IPS-11a (cell line): ENCODE results near the gene UBE2E3.
"Not testable (repeated sequence)": the region's sequence is repeated elsewhere in the genome, so short reads cannot be mapped to it uniquely, and the experiment has no call there.

ENCODE experiments used
- H3K4me3 ChIP-seq: one replicate; pipeline ENCODE4 v1.5.1; 2013; ENCODE audit warnings: low read depth, low read length, control low read depth

The UBE2E3 gene

GRCh38 chr2:181072486-181073235 is 92.3 kb downstream of the UBE2E3 start:
- H3K4me3 ChIP-seq, result no peak overlapping the region

DNA sequence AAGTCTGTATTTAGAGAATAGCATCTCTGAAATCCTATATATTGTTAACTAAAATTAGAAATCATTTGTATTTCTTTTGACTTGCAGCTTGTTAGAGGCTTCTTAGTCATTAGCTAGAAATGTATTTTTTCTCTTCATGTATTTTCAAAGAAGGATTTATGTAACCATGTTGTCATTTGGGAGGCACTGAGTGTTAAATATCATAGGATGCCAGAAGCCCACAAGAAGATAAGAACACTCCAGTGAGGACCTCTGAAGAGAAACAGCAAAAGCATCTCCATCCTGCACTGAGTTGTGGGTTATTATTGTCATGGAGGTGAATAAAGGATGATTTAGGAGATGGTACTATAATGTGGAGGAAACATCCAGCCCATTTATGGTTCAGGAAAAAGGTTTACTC is 93.5 kb downstream of the UBE2E3 start:
- H3K4me3 ChIP-seq, result no peak overlapping the region

GRCh38 chr2:181074457-181074856 is 94.1 kb downstream of the UBE2E3 start:
- no peak overlapping the region for H3K4me3 ChIP-seq

DNA sequence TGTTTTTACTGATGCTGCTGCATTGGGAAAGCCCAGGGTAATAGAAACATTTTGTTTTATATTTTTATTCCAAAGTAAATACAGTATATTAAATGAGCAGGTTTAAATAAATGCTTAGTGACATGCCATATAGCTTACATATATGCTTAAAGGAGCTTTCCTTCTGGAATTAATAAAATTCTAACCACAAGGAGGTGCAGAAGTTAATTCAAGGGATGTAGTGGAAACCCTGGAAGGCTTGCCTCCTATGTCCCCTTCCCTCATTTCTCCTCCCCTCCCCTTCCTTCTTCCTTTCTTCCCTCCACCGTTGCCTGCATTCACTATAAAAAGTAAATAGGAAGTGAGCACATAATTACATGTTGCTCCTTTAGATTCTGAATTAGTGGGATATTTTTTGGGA is 96.3 kb downstream of the UBE2E3 start:
- H3K4me3 ChIP-seq, result no peak overlapping the region

GRCh38 chr2:181077128-181077709 is 96.8 kb downstream of the UBE2E3 start:
- no peak overlapping the region for H3K4me3 ChIP-seq

GRCh38 chr2:181083140-181083539 is 102.7 kb downstream of the UBE2E3 start:
- no peak overlapping the region for H3K4me3 ChIP-seq

DNA sequence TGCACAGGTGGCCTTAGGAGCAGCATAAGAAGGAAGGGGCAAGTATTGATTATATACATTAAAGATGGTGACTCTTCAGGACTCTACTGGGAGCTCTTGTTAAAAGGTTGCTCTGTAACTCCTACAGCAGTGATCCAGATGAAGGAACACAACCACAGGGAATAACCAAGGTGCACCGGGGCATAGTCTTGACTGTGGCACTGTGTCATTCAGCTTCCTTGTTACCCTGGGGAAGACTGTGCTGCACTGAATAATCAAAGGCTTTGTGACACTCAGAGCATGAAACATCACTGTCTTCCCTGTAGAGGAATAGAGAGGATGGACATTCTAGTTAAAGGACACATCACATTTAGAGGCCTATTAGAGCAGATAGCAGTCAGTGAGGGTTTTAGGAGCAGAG is 105.3 kb downstream of the UBE2E3 start:
- no peak overlapping the region for H3K4me3 ChIP-seq

DNA sequence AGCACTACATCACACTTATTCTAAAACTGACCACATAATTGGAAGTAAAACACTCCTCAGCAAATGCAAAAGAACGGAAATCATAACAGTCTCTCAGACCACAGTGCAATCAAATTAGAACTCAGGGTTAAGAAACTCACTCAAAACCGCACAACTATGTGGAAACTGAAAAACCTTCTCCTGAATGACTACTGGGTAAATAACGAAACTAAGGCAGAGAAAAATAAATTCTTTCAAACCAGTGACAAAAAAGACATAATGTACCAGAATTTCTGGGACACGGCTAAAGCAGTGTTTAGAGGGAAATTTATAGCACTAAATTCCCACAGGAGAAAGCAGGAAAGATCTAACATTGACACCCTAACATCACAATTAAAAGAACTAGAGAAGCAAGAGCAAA is 111.5 kb downstream of the UBE2E3 start:
- H3K4me3 ChIP-seq, result not testable (repeated sequence)

GRCh38 chr2:181095486-181095885 is 115.1 kb downstream of the UBE2E3 start:
- H3K4me3 ChIP-seq, result no peak overlapping the region

DNA sequence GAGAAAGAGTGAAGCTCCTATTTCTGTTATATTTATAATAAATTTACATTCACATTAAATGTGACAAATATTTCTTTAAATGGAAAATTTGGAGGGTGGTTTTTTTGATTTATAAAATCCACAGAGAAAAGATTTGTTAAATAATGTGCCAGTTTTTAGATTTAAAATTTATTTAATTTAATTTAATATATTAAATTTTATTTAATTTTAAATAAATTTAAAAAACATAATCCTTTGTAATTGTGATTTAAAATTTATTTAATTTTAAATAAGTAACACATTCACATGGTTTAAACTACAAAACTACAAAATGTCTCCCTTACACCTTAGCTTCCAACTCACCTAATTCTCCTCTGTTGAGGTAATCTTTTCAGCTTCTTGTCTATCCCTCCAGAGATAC is 123.3 kb downstream of the UBE2E3 start:
- H3K4me3 ChIP-seq, result no peak overlapping the region

- no peak overlapping the region for H3K4me3 ChIP-seq
Measured at GRCh38 chr2:181104512-181105115, 124.2 kb downstream of the UBE2E3 start.

DNA sequence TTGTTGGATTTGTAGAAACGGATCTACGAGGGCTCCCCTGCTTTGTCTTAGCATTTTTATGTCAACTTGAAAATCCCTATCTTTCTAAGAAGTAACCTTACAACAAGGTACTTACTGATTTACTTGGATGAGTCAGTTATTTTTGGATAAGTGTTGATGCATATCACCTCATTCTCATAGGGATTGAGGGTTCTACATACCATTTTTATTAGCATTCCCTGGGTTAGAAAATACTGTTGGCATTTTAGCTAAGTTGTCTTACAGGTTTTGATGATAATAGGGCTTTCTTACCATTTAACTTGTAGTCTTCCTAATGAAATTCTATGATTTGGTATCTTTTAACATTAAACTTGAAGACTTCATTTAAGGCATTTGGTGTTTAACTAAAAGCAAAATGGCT is 125.2 kb downstream of the UBE2E3 start:
- no peak overlapping the region for H3K4me3 ChIP-seq

- H3K4me3 ChIP-seq, result no peak overlapping the region
Measured at GRCh38 chr2:181106229-181106628, 125.8 kb downstream of the UBE2E3 start.

DNA sequence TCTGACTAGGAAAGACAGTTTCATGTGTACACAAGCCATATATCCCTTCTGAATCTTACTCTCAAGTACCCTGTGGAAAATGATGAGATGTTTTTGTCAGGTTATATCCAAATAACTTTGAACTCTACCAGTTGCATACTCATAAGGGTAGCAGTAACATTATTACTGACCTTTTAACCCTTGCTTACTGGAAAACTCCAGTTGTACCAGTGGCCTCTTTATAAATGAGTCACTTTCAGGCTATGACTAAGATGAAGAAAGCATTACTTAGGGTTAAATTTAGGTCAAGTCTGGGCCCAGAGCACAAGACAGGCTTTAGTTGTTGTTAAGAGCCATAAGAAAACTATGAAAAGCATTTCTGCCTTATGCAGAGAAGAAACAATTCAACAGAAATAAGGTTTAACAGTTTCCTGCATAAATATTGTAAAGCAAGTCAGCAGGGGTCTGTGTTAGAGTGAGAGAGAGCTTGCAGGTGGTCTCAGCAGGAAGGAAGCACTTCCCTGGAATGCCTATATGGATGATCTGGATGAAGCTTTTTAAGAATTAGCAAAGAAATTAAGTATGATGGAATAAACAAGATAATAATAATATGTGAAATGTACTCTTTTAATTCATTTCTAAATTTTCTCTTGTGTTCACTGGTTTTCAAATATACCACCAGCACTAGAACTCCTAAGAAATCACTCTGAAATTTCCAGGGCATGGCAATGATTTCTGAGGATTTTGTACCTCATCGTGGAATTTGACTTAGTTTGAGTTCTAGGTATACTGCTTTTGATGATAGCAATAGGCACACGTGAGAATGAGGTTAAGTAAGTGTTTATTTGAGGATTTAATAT is 126.6 kb downstream of the UBE2E3 start:
- no peak overlapping the region for H3K4me3 ChIP-seq

DNA sequence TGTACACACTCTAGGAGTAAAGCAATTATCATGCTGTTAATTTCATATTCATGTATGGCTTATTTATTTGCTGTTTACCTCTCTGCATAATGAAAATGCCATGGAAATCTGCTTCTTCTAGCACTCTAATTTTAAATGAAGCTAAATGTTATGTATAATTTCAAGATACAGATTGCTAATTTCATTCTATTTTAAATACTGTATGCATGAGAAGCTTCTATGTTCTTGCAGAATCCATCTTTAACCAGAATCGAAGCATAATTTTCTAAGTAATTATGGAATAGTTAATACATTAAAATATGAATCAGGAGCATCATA is 127.2 kb downstream of the UBE2E3 start:
- no peak overlapping the region for H3K4me3 ChIP-seq

- H3K4me3 ChIP-seq, result no peak overlapping the region
Measured at GRCh38 chr2:181111059-181111458, 130.7 kb downstream of the UBE2E3 start.

DNA sequence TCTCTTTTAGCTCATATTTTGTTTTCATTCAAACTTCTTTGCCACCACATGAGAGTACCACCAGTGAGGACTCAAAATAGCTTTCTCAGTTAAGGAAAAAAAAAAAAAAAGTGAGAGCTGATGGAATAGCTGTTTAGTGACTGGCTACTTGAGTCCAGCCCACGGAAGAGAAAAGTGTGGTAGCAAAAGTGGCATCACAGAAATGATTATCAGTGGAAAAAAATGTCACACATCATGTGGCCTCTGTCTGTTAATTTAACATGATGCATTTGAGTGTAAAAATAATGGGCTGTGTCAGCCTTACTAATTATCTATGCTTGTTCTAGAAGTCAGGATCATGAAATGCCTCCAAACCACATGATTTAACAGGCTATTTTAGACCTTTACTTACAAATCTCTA is 132.5 kb downstream of the UBE2E3 start:
- no peak overlapping the region for H3K4me3 ChIP-seq
